Measurements from ENCODE around the gene CAMK2G.
A peak's percentile ranks its signal among the peaks of the same experiment; 100 is the strongest.
"Not testable (repeated sequence)": the region's sequence is repeated elsewhere in the genome, so short reads cannot be mapped to it uniquely, and the experiment has no call there.

The CAMK2G gene

GRCh38 chr10:73838008-73838567 is 36.3 kb downstream of the CAMK2G start:
- no peak for DNase-seq

GRCh38 chr10:73837072-73837471 is 37.3 kb downstream of the CAMK2G start:
- DNase-seq = no peak

- no peak for DNase-seq
Measured at GRCh38 chr10:73836427-73836980, 37.9 kb downstream of the CAMK2G start.

GRCh38 chr10:73829090-73829489 is 45.3 kb downstream of the CAMK2G start:
- DNase-seq = not testable (repeated sequence)

GRCh38 chr10:73828161-73828560 is 46.2 kb downstream of the CAMK2G start:
- DNase-seq = no peak

GRCh38 chr10:73827346-73828089 is 46.8 kb downstream of the CAMK2G start:
- DNase-seq = no peak

GRCh38 chr10:73824146-73824725 is 50.1 kb downstream of the CAMK2G start:
- no peak for DNase-seq

GRCh38 chr10:73823391-73823790 is 51.0 kb downstream of the CAMK2G start:
- no peak for DNase-seq

- DNase-seq = no peak
Measured at GRCh38 chr10:73819513-73820093, 54.8 kb downstream of the CAMK2G start.

GRCh38 chr10:73819081-73819480 is 55.3 kb downstream of the CAMK2G start:
- no peak for DNase-seq

GRCh38 chr10:73818402-73818801 is 56.0 kb downstream of the CAMK2G start:
- no peak for DNase-seq

GRCh38 chr10:73817826-73818225 is 56.5 kb downstream of the CAMK2G start:
- no peak for DNase-seq

GRCh38 chr10:73816917-73817729 is 57.2 kb downstream of the CAMK2G start:
- no peak for DNase-seq

- DNase-seq = no peak
Measured at GRCh38 chr10:73815719-73816030, 58.7 kb downstream of the CAMK2G start.

GRCh38 chr10:73814896-73815718 is 59.2 kb downstream of the CAMK2G start:
- peak; percentile 20 for DNase-seq

GRCh38 chr10:73814276-73814895 is 60.0 kb downstream of the CAMK2G start:
- DNase-seq = no peak

GRCh38 chr10:73813333-73813732 is 61.0 kb downstream of the CAMK2G start:
- no peak for DNase-seq

- DNase-seq = peak; percentile 3
Measured at GRCh38 chr10:73812657-73813056, 61.7 kb downstream of the CAMK2G start.

GRCh38 chr10:73810735-73811465 is 63.5 kb downstream of the CAMK2G start:
- peak; percentile 43 for DNase-seq

- no peak for DNase-seq
Measured at GRCh38 chr10:73810358-73810734, 64.0 kb downstream of the CAMK2G start.
